CD14-positive monocyte (primary cell): ENCODE measurements around the gene FAM234A. TPM values are rescaled to one million over a fixed set of nuclear protein-coding genes. Genes with fewer than 3 reads are reported as not detected.

ENCODE experiments used
- DNase-seq, 3 donors: peaks; one replicate each; pipeline ENCODE4 v3.0.0-alpha.2; 2011 to 2022
- H2AFZ ChIP-seq: 2 replicates; pipeline ENCODE4 v1.6.0; 2012; ENCODE audit warnings: mild to moderate bottlenecking, low read depth, low read length, inconsistent platforms; ENCODE audit not compliant: insufficient read depth, poor library complexity, severe bottlenecking
- H3K27ac ChIP-seq, 2 donors: 1 replicate in 1 of 2; 2 replicates in 1 of 2; pipeline ENCODE4 v1.5.1; 2012 to 2013; ENCODE audit warnings: low read length in 2 of 2, control low read depth in 1 of 2, inconsistent platforms in 1 of 2, low read depth in 1 of 2, mild to moderate bottlenecking in 1 of 2
- H3K27me3 ChIP-seq, 2 donors: one replicate each; pipeline versions ENCODE4 v1.6.0 to v1.6.1; 2011 to 2013; ENCODE audit warnings: low read length in 2 of 2; ENCODE audit not compliant: control insufficient read depth in 2 of 2, insufficient read depth in 2 of 2
- H3K36me3 ChIP-seq, 2 donors: replicated peaks in 1 of 2; 1 replicate in 1 of 2; 2 replicates in 1 of 2; pipeline versions ENCODE4 v1.5.1 to v1.6.1; 2012 to 2013; ENCODE audit warnings: low read length in 2 of 2, control low read depth in 1 of 2, inconsistent platforms in 1 of 2, mild to moderate bottlenecking in 1 of 2; ENCODE audit not compliant: insufficient read depth in 2 of 2, control insufficient read depth in 1 of 2
- H3K4me1 ChIP-seq, 2 donors: 1 replicate in 1 of 2; 2 replicates in 1 of 2; pipeline versions ENCODE4 v1.5.1 to v1.6.1; 2012 to 2013; ENCODE audit warnings: low read length in 2 of 2, control low read depth in 1 of 2, inconsistent platforms in 1 of 2, mild to moderate bottlenecking in 1 of 2, moderate library complexity in 1 of 2; ENCODE audit not compliant: insufficient read depth in 2 of 2, control insufficient read depth in 1 of 2
- H3K4me2 ChIP-seq: replicated peaks from 2 replicates; pipeline ENCODE3; 2012; ENCODE audit warnings: low read length, moderate library complexity, mild to moderate bottlenecking; ENCODE audit not compliant: poor library complexity, severe bottlenecking; ENCODE audit errors: extremely low read depth
- H3K4me3 ChIP-seq, 3 experiments: fragments of 200-600 bp in 1 of 3; sonication (generic) in 1 of 3; replicated peaks in 1 of 3; 1 replicate in 2 of 3; 2 replicates in 1 of 3; pipeline ENCODE4 v1.5.1; 2011 to 2013; ENCODE audit warnings: low read length in 3 of 3, mild to moderate bottlenecking in 3 of 3, control low read depth in 2 of 3, low read depth in 2 of 3, inconsistent platforms in 1 of 3, moderate library complexity in 1 of 3
- H3K79me2 ChIP-seq: 2 replicates; pipeline ENCODE4 v1.6.0; 2012; ENCODE audit warnings: mild to moderate bottlenecking, control low read depth, inconsistent platforms, low read length, moderate library complexity; ENCODE audit not compliant: insufficient read depth
- H3K9ac ChIP-seq: 2 replicates; pipeline ENCODE4 v1.6.0; 2017; ENCODE audit warnings: low read length, mild to moderate bottlenecking; ENCODE audit not compliant: insufficient read depth, poor library complexity, severe bottlenecking
- H3K9me3 ChIP-seq, 2 donors: replicated peaks in 1 of 2; 1 replicate in 1 of 2; 2 replicates in 1 of 2; pipeline versions ENCODE4 v1.5.1 to v1.6.1; 2012 to 2013; ENCODE audit warnings: low read length in 2 of 2, control low read depth in 1 of 2; ENCODE audit not compliant: control insufficient read depth in 1 of 2, insufficient read depth in 1 of 2
- H4K20me1 ChIP-seq: 2 replicates; pipeline ENCODE4 v1.6.0; 2012; ENCODE audit warnings: mild to moderate bottlenecking, low read length, control low read depth, moderate library complexity; ENCODE audit not compliant: insufficient read depth
- H3K27ac Mint-ChIP-seq, 7 donors: one replicate each; pipeline ENCODE4 v1.8.0; 2020; ENCODE audit warnings: mild to moderate bottlenecking in 7 of 7, mixed read lengths in 7 of 7, moderate library complexity in 6 of 7, inconsistent platforms in 2 of 7
- H3K27me3 Mint-ChIP-seq, 3 donors: one replicate each; pipeline ENCODE4 v1.8.0; 2021 to 2022; ENCODE audit warnings: low read depth in 3 of 3, mild to moderate bottlenecking in 3 of 3, mixed read lengths in 3 of 3, moderate library complexity in 3 of 3, inconsistent platforms in 1 of 3
- H3K36me3 Mint-ChIP-seq, 2 donors: one replicate each; pipeline ENCODE4 v1.8.0; 2020; ENCODE audit warnings: mixed read lengths in 2 of 2, inconsistent platforms in 1 of 2, mild to moderate bottlenecking in 1 of 2
- H3K4me1 Mint-ChIP-seq: one replicate; pipeline ENCODE4 v1.8.0; 2020; ENCODE audit warnings: mild to moderate bottlenecking, mixed read lengths
- H3K4me3 Mint-ChIP-seq, 2 donors: one replicate each; pipeline ENCODE4 v1.8.0; 2020; ENCODE audit warnings: mild to moderate bottlenecking in 2 of 2, mixed read lengths in 2 of 2, moderate library complexity in 1 of 2
- H3K9me3 Mint-ChIP-seq, 7 donors: one replicate each; pipeline ENCODE4 v1.8.0; 2020 to 2022; ENCODE audit warnings: mixed read lengths in 7 of 7, mild to moderate bottlenecking in 6 of 7, moderate library complexity in 6 of 7, inconsistent platforms in 2 of 7
- WGBS: methylation state at CpG from one replicate; pipeline ENCODE4 v1.1.5; 2013; ENCODE audit warnings: missing lambda C conversion rate; ENCODE audit not compliant: insufficient coverage; 5-methylcytosine and 5-hydroxymethylcytosine counted together
- intact Hi-C, 2 donors: fragments of 100-400 bp; cut with micrococcal nuclease; formaldehyde crosslinking; loops; one replicate each; pipeline versions ENCODE4 v1.15.0 to v1.15.1; 2023
- polyA plus RNA-seq, 3 donors: library from polyadenylated mRNA; depleted of rRNA in 1 of 3; unstranded in 2 of 3; stranded (reverse) in 1 of 3; fragments of 300-500 nt in 2 of 3; fragments of >200 nt in 1 of 3; fragmentation: Illumina TruSeq in 2 of 3; gene quantifications; 1 replicate in 2 of 3; 2 replicates in 1 of 3; pipeline ENCODE4 v1.2.3, GENCODE V29; 2012 to 2021
- TF ChIP-seq, protein P1 (sequence below): fragments of 200-600 bp; IDR thresholded peaks from one replicate; pipeline ENCODE4 v1.8.0; 2022; ENCODE audit warnings: antibody characterized with exemption, mild to moderate bottlenecking

FAM234A gene
- polyA plus RNA-seq, 3 donors, result 22.5 to 40.4 (median 25.1) TPM

DNA sequence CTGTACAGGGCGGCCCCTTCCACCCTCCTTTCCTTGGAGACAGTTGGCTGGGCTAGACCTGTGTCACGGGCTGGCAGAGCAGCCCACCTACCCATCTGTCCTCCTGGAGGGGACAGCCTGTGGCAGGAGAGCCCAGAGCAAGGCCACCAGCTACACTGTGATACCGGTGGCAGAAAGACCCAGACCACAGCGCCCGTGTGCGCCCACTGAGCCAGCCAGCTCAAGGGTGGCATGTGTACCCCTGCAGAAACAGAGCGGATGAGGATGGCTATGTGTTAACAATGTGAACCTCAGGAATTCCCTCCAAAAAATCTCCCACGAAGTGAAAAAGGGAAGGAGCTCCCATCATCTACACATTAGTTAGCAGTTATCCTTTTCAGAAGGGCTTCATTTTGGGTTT is 47.3 kb upstream of the FAM234A start:
- Histone ChIP-seq H3K27me3 (no peaks in the 10 kb centered on the region), H3K9me3 (peaks cover 0 to 7% of the 10 kb centered on the region in 2 donors), H3K36me3 (peaks cover 43 to 51% of the 10 kb centered on the region in 2 donors), H4K20me1 (peaks cover 2% of the 10 kb centered on the region), H3K79me2 (no peaks in the 10 kb centered on the region), H3K4me2 (no peak overlapping the region), H3K27ac (no peak overlapping the region), H2AFZ (no peak overlapping the region), H3K9ac (no peak overlapping the region), H3K4me3 (no peak overlapping the region), H3K4me1 (no peaks in the 10 kb centered on the region)
- Mint-ChIP-seq H3K36me3 (peaks cover 56 to 64% of the 10 kb centered on the region in 2 donors), H3K4me1 (no peaks in the 10 kb centered on the region), H3K9me3 (peaks cover 0 to 6% (median 0%) of the 10 kb centered on the region in 7 donors), H3K4me3 (no peak overlapping the region), H3K27ac (no peak overlapping the region), H3K27me3 (peaks cover 0 to 1% (median 0%) of the 10 kb centered on the region in 3 donors)
- intact Hi-C loops, result no loop called here
- TF ChIP-seq, protein P1, sequence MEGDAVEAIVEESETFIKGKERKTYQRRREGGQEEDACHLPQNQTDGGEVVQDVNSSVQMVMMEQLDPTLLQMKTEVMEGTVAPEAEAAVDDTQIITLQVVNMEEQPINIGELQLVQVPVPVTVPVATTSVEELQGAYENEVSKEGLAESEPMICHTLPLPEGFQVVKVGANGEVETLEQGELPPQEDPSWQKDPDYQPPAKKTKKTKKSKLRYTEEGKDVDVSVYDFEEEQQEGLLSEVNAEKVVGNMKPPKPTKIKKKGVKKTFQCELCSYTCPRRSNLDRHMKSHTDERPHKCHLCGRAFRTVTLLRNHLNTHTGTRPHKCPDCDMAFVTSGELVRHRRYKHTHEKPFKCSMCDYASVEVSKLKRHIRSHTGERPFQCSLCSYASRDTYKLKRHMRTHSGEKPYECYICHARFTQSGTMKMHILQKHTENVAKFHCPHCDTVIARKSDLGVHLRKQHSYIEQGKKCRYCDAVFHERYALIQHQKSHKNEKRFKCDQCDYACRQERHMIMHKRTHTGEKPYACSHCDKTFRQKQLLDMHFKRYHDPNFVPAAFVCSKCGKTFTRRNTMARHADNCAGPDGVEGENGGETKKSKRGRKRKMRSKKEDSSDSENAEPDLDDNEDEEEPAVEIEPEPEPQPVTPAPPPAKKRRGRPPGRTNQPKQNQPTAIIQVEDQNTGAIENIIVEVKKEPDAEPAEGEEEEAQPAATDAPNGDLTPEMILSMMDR, result no peak
- 100% methylated on average over 3 of the region's 8 CpGs for WGBS
- no peak for DNase-seq

DNA sequence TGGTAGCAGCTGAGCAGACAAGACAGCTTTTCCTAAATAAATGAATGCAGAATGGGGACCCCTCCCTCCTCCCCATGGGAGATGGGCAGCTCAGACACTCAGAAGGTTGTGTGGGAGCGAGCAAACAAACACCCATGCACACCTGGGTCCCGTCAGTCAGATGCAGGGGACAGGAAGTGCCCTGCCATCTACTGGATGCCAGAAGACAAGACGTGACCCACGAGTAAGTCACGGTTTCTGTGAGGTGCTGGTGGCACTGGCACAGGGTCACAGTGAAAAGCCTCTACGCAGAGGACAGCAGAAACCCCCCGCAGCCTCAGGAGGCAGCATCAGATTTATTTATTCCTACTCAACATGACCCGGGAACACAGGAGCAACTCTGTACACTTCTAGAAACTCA is 45.9 kb upstream of the FAM234A start:
- intact Hi-C loops, result no loop called here
- H3K9me3 ChIP-seq, result peaks cover 0 to 7% of the 10 kb centered on the region in 2 donors
- no peak overlapping the region for H3K4me2 ChIP-seq
- H3K27me3 ChIP-seq, result no peaks in the 10 kb centered on the region
- Mint-ChIP-seq H3K4me3 (no peak overlapping the region), H3K36me3 (peaks cover 68 to 74% of the 10 kb centered on the region in 2 donors), H3K9me3 (peaks cover 0 to 6% (median 0%) of the 10 kb centered on the region in 7 donors), H3K27me3 (peaks cover 0 to 1% (median 0%) of the 10 kb centered on the region in 3 donors), H3K27ac (peak overlapping the region in 3 of 7 donors; percentile 25 to 80 (median 71)), H3K4me1 (no peaks in the 10 kb centered on the region)
- no peak for DNase-seq
- no peak overlapping the region for H3K27ac ChIP-seq
- TF ChIP-seq, protein P1, result no peak
- H4K20me1 ChIP-seq, result peaks cover 2% of the 10 kb centered on the region
- no peaks in the 10 kb centered on the region for H3K4me1 ChIP-seq
- H3K4me3 ChIP-seq, result no peak overlapping the region
- no peak overlapping the region for H2AFZ ChIP-seq
- no peaks in the 10 kb centered on the region for H3K79me2 ChIP-seq
- H3K36me3 ChIP-seq, result peaks cover 57 to 65% of the 10 kb centered on the region in 2 donors
- H3K9ac ChIP-seq, result no peak overlapping the region
- WGBS, result 71% methylated on average over 4 of the region's 8 CpGs
